AG04450 (cell line): ENCODE results near the gene TRMT1. TPM values are rescaled to one million over a fixed set of nuclear protein-coding genes. Genes with fewer than 3 reads are reported as not detected.

Source experiments
- CTCF ChIA-PET: fragments of 300-600, 350-600 bp; formaldehyde crosslinking; extraction: SDS; loops from one replicate; lab custom pipeline; 2022; ENCODE audit warnings: antibody characterized with exemption, inconsistent platforms; lab: Charles Lee
- POLR2A ChIA-PET: fragments of 350-600 bp; formaldehyde crosslinking; extraction: SDS; loops from one replicate; lab custom pipeline; 2021; ENCODE audit warnings: antibody characterized with exemption, inconsistent platforms; lab: Yijun Ruan, JAX
- DNase-seq: peaks from one replicate; pipeline ENCODE4 v3.0.0-alpha.2; 2011; ENCODE audit warnings: low read depth, low spot score
- H3K27ac ChIP-seq: one replicate; pipeline ENCODE4 v1.5.1; 2012; ENCODE audit warnings: low read depth, low read length, control low read depth
- H3K27me3 ChIP-seq: one replicate; pipeline ENCODE4 v1.6.0; 2012; ENCODE audit warnings: low read length; ENCODE audit not compliant: control insufficient read depth, insufficient read depth
- H3K4me3 ChIP-seq: 2 replicates; pipeline ENCODE4 v1.5.1; 2011; ENCODE audit warnings: mild to moderate bottlenecking, low read depth, low read length, control low read depth
- H3K9me3 ChIP-seq: 2 replicates; pipeline ENCODE4 v1.5.1; 2012; ENCODE audit warnings: low read length; ENCODE audit not compliant: control insufficient read depth, insufficient read depth
- polyA plus RNA-seq: library from polyadenylated mRNA; depleted of rRNA; stranded (reverse); fragments of >200 nt; gene quantifications from 2 replicates; pipeline ENCODE4 v1.2.3, GENCODE V29; 2011
- TF ChIP-seq, protein P1 (sequence below): IDR thresholded peaks from 2 replicates; pipeline ENCODE4 v1.5.1; 2011; ENCODE audit warnings: low read depth, low read length, control low read depth, inconsistent platforms

The TRMT1 gene
- polyA plus RNA-seq, 1 experiment = 17.3 TPM

DNA sequence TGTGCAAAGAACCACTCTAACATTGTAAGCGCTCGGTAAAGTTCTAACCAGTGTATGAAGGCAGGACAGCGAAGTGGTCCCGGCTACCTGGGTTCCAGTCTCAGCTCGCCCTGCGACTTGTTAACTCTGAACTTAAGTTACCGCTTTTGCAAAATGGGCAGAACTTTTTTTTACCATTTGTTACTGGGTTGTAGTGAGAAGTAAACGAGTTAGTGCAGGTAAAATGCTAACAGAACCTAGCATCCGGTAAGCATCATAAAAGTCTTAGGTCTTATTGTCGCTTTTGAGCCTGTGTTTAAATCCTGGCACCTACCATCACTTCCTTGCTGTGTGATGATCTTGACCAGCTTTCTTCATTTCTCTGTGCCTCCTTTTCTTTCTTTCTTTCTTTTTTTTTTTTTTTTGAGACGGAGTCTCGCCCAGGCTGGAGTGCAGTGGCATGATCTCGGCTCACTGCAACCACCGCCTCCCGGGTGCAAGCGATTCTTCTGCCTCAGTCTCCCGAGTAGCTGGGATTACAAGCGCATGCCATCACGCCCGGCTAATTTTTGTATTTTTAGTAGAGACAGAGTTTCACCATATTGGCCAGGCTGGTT, 734 bp upstream of the TRMT1 start:
- no peak overlapping the region for H3K27ac ChIP-seq
- ChIA-PET POLR2A (interaction anchor here (0.6 to 4.3 kb wide), 4 partner anchors 33 to 48 kb away, joined by 3 to 16 read pairs (median 8); partner anchors contain the start of genes IER2 and STX10), CTCF (interaction anchor here (0.6 to 1.4 kb wide), 3 partner anchors 16 to 152 kb away, joined by 3 to 12 read pairs (median 6); no protein-coding TSS in a partner anchor)
- peak overlapping the region; percentile 98 for H3K4me3 ChIP-seq
- DNase-seq = no peak
- no peaks in the 10 kb centered on the region for H3K27me3 ChIP-seq
- TF ChIP-seq, protein P1, sequence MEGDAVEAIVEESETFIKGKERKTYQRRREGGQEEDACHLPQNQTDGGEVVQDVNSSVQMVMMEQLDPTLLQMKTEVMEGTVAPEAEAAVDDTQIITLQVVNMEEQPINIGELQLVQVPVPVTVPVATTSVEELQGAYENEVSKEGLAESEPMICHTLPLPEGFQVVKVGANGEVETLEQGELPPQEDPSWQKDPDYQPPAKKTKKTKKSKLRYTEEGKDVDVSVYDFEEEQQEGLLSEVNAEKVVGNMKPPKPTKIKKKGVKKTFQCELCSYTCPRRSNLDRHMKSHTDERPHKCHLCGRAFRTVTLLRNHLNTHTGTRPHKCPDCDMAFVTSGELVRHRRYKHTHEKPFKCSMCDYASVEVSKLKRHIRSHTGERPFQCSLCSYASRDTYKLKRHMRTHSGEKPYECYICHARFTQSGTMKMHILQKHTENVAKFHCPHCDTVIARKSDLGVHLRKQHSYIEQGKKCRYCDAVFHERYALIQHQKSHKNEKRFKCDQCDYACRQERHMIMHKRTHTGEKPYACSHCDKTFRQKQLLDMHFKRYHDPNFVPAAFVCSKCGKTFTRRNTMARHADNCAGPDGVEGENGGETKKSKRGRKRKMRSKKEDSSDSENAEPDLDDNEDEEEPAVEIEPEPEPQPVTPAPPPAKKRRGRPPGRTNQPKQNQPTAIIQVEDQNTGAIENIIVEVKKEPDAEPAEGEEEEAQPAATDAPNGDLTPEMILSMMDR = no peak
- peaks cover 4% of the 10 kb centered on the region; the same call in 1 of the 2 replicates for H3K9me3 ChIP-seq

DNA sequence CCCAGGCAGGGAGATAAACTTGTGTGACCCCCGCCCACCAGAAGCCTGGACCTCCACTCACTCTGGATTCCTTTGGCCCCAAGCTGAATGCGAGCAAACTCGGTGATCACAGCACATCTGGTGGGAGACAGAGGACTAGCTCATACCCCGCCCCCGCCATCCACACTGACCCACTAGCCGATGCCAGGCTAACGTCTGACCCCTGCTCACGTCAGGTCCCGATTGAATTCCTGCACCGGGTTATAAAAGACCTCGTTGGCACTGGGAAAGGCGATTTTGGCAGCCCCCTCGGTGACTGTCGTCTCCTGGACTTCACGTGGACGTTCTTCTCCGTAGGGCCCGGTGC, 631 bp downstream of the TRMT1 start:
- CTCF ChIA-PET = interaction anchor here (0.6 to 1.7 kb wide), 3 partner anchors 138 to 151 kb away, joined by 3 to 9 read pairs (median 3); no protein-coding TSS in a partner anchor
- DNase-seq = no peak
- TF ChIP-seq, protein P1 = no peak
- Histone ChIP-seq H3K27ac (peak overlapping the region; percentile 82), H3K9me3 (peaks cover 4% of the 10 kb centered on the region; the same call in 1 of the 2 replicates), H3K27me3 (no peaks in the 10 kb centered on the region), H3K4me3 (peak overlapping the region; percentile 98)
- POLR2A ChIA-PET = interaction anchor here (0.7 kb wide), 1 partner anchor 11 kb away, joined by 4 read pairs; no protein-coding TSS in a partner anchor

DNA sequence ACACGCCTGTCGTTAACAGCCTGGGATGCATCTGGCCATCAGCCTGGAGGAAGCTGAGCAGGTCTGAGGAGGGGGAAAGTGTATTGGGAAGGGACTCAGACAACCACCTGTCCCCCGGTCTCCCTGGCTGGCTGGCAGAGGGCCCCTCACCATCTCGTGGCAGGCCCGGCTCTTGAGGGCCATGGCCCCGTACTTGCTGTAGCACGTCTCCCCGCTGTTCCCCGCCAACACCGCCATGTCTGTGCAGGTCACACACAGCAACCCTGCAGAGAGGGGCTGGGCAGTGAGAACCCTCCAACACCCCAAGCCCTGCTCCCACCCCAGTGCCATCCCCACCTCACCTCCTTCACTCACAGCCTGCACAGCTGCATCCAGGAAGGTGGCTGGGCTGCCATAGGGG, 4.0 kb downstream of the TRMT1 start:
- CTCF ChIA-PET = no interaction called here
- no peak for DNase-seq

DNA sequence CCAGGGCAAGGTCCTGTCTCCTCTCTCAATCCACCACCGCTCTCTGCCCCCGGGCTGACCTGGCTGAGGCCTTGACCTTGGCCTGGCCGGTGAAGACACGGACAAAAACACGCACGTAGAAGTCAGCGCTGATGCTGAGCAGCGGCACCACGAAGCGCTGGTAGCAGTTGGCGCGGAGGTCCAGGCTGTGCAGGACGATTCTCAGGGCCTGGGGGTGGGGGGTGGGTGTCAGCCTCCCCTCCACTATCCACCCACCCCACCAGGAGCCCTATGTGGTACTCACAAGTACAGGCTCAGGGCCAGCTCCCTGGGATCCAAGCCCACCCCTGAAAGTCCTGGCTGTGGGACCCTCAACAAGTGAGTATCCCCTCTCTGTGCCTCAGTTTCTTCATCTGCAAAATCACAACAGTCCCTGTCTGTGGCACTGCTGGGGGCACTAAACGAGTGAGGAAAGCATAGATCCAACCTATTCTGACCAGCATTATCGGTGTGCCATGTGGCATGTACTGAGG, 6.4 kb downstream of the TRMT1 start:
- DNase-seq = no peak
- POLR2A ChIA-PET = no interaction called here
- Histone ChIP-seq H3K4me3 (no peak overlapping the region), H3K9me3 (no peaks in the 10 kb centered on the region), H3K27me3 (no peaks in the 10 kb centered on the region), H3K27ac (no peak overlapping the region)
- CTCF ChIA-PET = interaction anchor here (0.6 to 1.2 kb wide), 2 partner anchors 133 to 478 kb away, joined by 3 to 5 read pairs; no protein-coding TSS in a partner anchor
- TF ChIP-seq, protein P1 = no peak

More for the DNA sequence above, 4.0 kb downstream of the TRMT1 start:
- TF ChIP-seq, protein P1 = no peak
- Histone ChIP-seq H3K27me3 (no peaks in the 10 kb centered on the region), H3K9me3 (peaks cover 4% of the 10 kb centered on the region; the same call in 1 of the 2 replicates), H3K4me3 (no peak overlapping the region), H3K27ac (no peak overlapping the region)
- POLR2A ChIA-PET = no interaction called here
